Liver (tissue), 9 donors: ENCODE data around the gene NET1. TPM values are rescaled to one million over a fixed set of nuclear protein-coding genes. Genes with fewer than 3 reads are reported as not detected.

ENCODE experiments used
- DNase-seq: peaks from one replicate; pipeline ENCODE4 v3.0.0-alpha.2; 2017; ENCODE audit warnings: low spot score
- H3K27ac ChIP-seq, 2 donors: one replicate each; pipeline ENCODE4 v1.7.0; 2013; ENCODE audit warnings: inconsistent platforms in 2 of 2, low read length in 2 of 2, control low read depth in 1 of 2, low read depth in 1 of 2, mild to moderate bottlenecking in 1 of 2
- H3K27me3 ChIP-seq, 4 donors: one replicate each; pipeline versions ENCODE4 v1.6.1 to v1.7.0; 2013; ENCODE audit warnings: low read length in 3 of 4, inconsistent platforms in 1 of 4, mild to moderate bottlenecking in 1 of 4, moderate library complexity in 1 of 4; ENCODE audit not compliant: control insufficient read depth in 4 of 4, insufficient read depth in 4 of 4
- H3K36me3 ChIP-seq, 4 donors: one replicate each; pipeline versions ENCODE4 v1.6.1 to v1.7.0; 2013; ENCODE audit warnings: low read length in 3 of 4, mild to moderate bottlenecking in 3 of 4, low read depth in 1 of 4, moderate library complexity in 1 of 4; ENCODE audit not compliant: control insufficient read depth in 4 of 4, insufficient read depth in 3 of 4
- H3K4me1 ChIP-seq, 4 donors: one replicate each; pipeline versions ENCODE4 v1.6.1 to v1.7.0; 2013; ENCODE audit warnings: low read length in 3 of 4, mild to moderate bottlenecking in 3 of 4, moderate library complexity in 1 of 4; ENCODE audit not compliant: control insufficient read depth in 4 of 4, insufficient read depth in 4 of 4
- H3K4me3 ChIP-seq, 3 donors: one replicate each; pipeline versions ENCODE4 v1.6.1 to v1.7.0; 2013; ENCODE audit warnings: low read length in 3 of 3, control low read depth in 1 of 3, low read depth in 1 of 3, mild to moderate bottlenecking in 1 of 3
- H3K9ac ChIP-seq, 2 donors: one replicate each; pipeline ENCODE4 v1.7.0; 2013; ENCODE audit warnings: low read length in 2 of 2, mild to moderate bottlenecking in 2 of 2, moderate library complexity in 2 of 2, control low read depth in 1 of 2, low read depth in 1 of 2
- H3K9me3 ChIP-seq, 4 donors: one replicate each; pipeline versions ENCODE4 v1.6.1 to v1.7.0; 2013; ENCODE audit warnings: low read length in 3 of 4; ENCODE audit not compliant: control insufficient read depth in 4 of 4
- CTCF ChIP-seq: fragments of 150-350 bp; IDR thresholded peaks from 2 replicates; pipeline ENCODE4 v1.5.1; 2017; ENCODE audit warnings: improper control_type of control experiment, low read depth, low read length; ENCODE audit not compliant: missing input control
- EGR1 ChIP-seq, 2 donors: IDR thresholded peaks; 2 replicates each; pipeline ENCODE4 v1.6.1; 2016 to 2018; ENCODE audit warnings: antibody characterized with exemption in 2 of 2, low read depth in 2 of 2
- FOXA1 ChIP-seq: IDR thresholded peaks from 2 replicates; pipeline ENCODE4 v1.6.1; 2016; ENCODE audit warnings: antibody characterized with exemption
- FOXA2 ChIP-seq: IDR thresholded peaks from 2 replicates; pipeline ENCODE4 v1.6.1; 2016; ENCODE audit warnings: antibody characterized with exemption
- GABPA ChIP-seq, 2 donors: IDR thresholded peaks in 1 of 2; conservative IDR thresholded peaks in 1 of 2; 2 replicates each; pipeline ENCODE4 v1.6.1; 2016; ENCODE audit warnings: antibody characterized with exemption in 2 of 2, mild to moderate bottlenecking in 1 of 2, moderate library complexity in 1 of 2
- HNF4A ChIP-seq, 2 donors: conservative IDR thresholded peaks; 2 replicates each; pipeline ENCODE4 v1.6.1; 2016; ENCODE audit warnings: antibody characterized with exemption in 2 of 2, mild to moderate bottlenecking in 2 of 2
- HNF4G ChIP-seq: IDR thresholded peaks from 2 replicates; pipeline ENCODE4 v1.6.1; 2016; ENCODE audit warnings: antibody characterized with exemption
- JUND ChIP-seq, 2 donors: IDR thresholded peaks; 2 replicates each; pipeline ENCODE4 v1.6.1; 2016; ENCODE audit warnings: antibody characterized with exemption in 2 of 2
- MAX ChIP-seq: IDR thresholded peaks from 2 replicates; pipeline ENCODE4 v1.6.1; 2016; ENCODE audit warnings: antibody characterized with exemption
- NR2F2 ChIP-seq: IDR thresholded peaks from 2 replicates; pipeline ENCODE4 v1.6.1; 2016; ENCODE audit warnings: antibody characterized with exemption
- RAD21 ChIP-seq, 2 donors: IDR thresholded peaks; 2 replicates each; pipeline ENCODE4 v1.6.1; 2016; ENCODE audit warnings: antibody characterized with exemption in 2 of 2, mild to moderate bottlenecking in 2 of 2
- RXRA ChIP-seq, 2 donors: IDR thresholded peaks; 2 replicates each; pipeline ENCODE4 v1.6.1; 2017 to 2018; ENCODE audit warnings: antibody characterized with exemption in 2 of 2, mild to moderate bottlenecking in 1 of 2
- SP1 ChIP-seq: IDR thresholded peaks from 2 replicates; pipeline ENCODE4 v1.6.1; 2018; ENCODE audit warnings: antibody characterized with exemption, mild to moderate bottlenecking
- TAF1 ChIP-seq: conservative IDR thresholded peaks from 2 replicates; pipeline ENCODE4 v1.6.1; 2016; ENCODE audit warnings: antibody characterized with exemption, mild to moderate bottlenecking
- WGBS: extraction: QIAGEN DNeasy Blood & Tissue Kit; methylation state at CpG from one replicate; pipeline ENCODE4 v1.1.7; 2013; 5-methylcytosine and 5-hydroxymethylcytosine counted together
- polyA plus RNA-seq, 2 donors: library from polyadenylated mRNA; stranded (reverse) in 1 of 2; unstranded in 1 of 2; fragments of 200-250 nt in 1 of 2; fragments of >200 nt in 1 of 2; fragmentation: Nextera tagmentation in 1 of 2; extraction: Ambion mirVana in 1 of 2; gene quantifications; one replicate each; pipeline versions ENCODE4 v1.2.1 to v1.2.3, GENCODE V29; 2013 to 2015
- total RNA-seq, 2 donors: library from RNA; depleted of rRNA; stranded (reverse); fragments of >200 nt; gene quantifications; one replicate each; pipeline ENCODE4 v1.2.3, GENCODE V29; 2014
- TF ChIP-seq, protein P1 (sequence below): IDR thresholded peaks from 2 replicates; pipeline ENCODE4 v1.6.1; 2016; ENCODE audit warnings: antibody characterized with exemption, mild to moderate bottlenecking
- TF ChIP-seq, protein P2 (sequence below): IDR thresholded peaks from 2 replicates; pipeline ENCODE4 v1.6.1; 2016; ENCODE audit warnings: antibody characterized with exemption
- TF ChIP-seq, protein P3 (sequence below): IDR thresholded peaks from 2 replicates; pipeline ENCODE4 v1.6.1; 2016; ENCODE audit warnings: antibody characterized with exemption
- donor health status: healthy.
- donor health status: healthy.
- donor health status: healthy.
- donor health status: healthy.
- donor health status: healthy.

The NET1 gene
- total and polyA plus RNA-seq, 4 donors = 16.2 to 38.6 (median 25.6) TPM

GRCh38 chr10:5461203-5461588 is 48.8 kb downstream of the NET1 start:
- TF ChIP-seq TAF1 = no peak
- TF ChIP-seq FOXA2 = no peak
- TF ChIP-seq EGR1 (IDR thresholded peaks at IDR 0.05; ENCODE audit: low read depth in 2 of 2) = no peak
- no peak for TF ChIP-seq MAX
- TF ChIP-seq HNF4A (conservative IDR thresholded peaks at IDR 0.05) = no peak
- TF ChIP-seq CTCF = no peak
- no peak overlapping the region for H3K27ac ChIP-seq
- no peaks in the 10 kb centered on the region for H3K27me3 ChIP-seq
- H3K4me1 ChIP-seq = peaks cover 0 to 11% (median 2%) of the 10 kb centered on the region in 4 donors
- H3K9me3 ChIP-seq = no peaks in the 10 kb centered on the region
- 91% methylated on average over 4 of the region's 4 CpGs for WGBS
- H3K9ac ChIP-seq = no peak overlapping the region
- no peak for DNase-seq
- H3K4me3 ChIP-seq = no peak overlapping the region
- H3K36me3 ChIP-seq = peaks cover 0 to 27% (median 20%) of the 10 kb centered on the region in 4 donors

DNA sequence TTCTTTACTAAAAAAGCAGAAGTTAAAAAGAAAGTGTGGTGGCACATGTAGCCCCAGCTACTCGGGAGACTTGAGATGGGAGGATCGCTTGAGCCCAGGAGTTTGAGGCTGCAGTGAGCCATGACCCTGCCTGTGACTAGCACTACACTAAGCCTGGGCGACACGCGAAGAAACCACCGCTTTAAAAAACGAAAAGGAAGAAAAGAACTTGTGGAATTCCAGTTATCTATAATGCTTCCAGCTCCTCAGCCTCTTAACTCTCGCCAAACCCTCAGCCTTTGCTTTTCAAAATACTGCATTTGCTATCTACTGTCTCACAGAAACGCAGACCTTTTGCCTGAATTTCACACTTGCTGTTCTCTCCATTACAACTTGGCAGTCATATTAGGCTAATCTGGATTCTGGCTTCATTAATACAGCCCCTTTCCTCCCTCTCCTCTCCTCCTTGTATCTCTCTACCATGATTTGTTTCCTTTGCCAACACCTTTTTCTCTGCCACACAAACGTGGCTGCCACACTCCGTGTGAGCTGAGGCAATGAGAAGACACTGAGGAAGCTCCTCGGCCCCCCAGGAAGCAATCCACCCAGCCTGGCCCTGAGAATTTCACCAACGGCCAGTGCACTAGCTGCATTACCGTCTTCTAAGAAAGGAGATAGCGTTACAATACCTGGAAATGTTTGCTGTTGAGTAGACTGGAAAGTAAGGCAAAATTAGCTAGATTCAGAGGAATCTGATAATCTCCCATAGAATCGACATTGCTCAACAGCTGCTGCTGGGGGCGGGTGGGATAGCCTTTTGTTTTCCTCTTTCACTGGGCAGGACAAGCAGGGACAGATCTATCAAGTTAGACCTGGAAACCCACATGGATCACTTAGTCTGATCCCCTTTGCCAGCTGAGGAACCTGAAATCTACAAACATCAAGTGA is 49.8 kb downstream of the NET1 start:
- H3K4me3 ChIP-seq = no peak overlapping the region
- H3K4me1 ChIP-seq = peaks cover 2 to 21% (median 12%) of the 10 kb centered on the region in 4 donors
- no peak overlapping the region for H3K27ac ChIP-seq
- peaks cover 0 to 17% (median 13%) of the 10 kb centered on the region in 4 donors for H3K36me3 ChIP-seq
- no peak overlapping the region for H3K9ac ChIP-seq
- DNase-seq = no peak
- WGBS = 60% methylated on average over 17 of the region's 17 CpGs
- H3K9me3 ChIP-seq = no peaks in the 10 kb centered on the region
- TF ChIP-seq CTCF = no peak
- TF ChIP-seq, protein P1, sequence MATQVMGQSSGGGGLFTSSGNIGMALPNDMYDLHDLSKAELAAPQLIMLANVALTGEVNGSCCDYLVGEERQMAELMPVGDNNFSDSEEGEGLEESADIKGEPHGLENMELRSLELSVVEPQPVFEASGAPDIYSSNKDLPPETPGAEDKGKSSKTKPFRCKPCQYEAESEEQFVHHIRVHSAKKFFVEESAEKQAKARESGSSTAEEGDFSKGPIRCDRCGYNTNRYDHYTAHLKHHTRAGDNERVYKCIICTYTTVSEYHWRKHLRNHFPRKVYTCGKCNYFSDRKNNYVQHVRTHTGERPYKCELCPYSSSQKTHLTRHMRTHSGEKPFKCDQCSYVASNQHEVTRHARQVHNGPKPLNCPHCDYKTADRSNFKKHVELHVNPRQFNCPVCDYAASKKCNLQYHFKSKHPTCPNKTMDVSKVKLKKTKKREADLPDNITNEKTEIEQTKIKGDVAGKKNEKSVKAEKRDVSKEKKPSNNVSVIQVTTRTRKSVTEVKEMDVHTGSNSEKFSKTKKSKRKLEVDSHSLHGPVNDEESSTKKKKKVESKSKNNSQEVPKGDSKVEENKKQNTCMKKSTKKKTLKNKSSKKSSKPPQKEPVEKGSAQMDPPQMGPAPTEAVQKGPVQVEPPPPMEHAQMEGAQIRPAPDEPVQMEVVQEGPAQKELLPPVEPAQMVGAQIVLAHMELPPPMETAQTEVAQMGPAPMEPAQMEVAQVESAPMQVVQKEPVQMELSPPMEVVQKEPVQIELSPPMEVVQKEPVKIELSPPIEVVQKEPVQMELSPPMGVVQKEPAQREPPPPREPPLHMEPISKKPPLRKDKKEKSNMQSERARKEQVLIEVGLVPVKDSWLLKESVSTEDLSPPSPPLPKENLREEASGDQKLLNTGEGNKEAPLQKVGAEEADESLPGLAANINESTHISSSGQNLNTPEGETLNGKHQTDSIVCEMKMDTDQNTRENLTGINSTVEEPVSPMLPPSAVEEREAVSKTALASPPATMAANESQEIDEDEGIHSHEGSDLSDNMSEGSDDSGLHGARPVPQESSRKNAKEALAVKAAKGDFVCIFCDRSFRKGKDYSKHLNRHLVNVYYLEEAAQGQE = no peak
- no peak for TF ChIP-seq HNF4G
- no peak for TF ChIP-seq EGR1 (IDR thresholded peaks at IDR 0.05; ENCODE audit: low read depth in 2 of 2)
- TF ChIP-seq TAF1 = no peak
- no peak for TF ChIP-seq RAD21 (IDR thresholded peaks at IDR 0.05)
- no peak for TF ChIP-seq FOXA1
- TF ChIP-seq MAX = no peak
- no peak for TF ChIP-seq GABPA (IDR thresholded peaks at IDR 0.05 in 1 of 2, conservative IDR thresholded peaks at IDR 0.05 in 1 of 2)
- TF ChIP-seq, protein P2, sequence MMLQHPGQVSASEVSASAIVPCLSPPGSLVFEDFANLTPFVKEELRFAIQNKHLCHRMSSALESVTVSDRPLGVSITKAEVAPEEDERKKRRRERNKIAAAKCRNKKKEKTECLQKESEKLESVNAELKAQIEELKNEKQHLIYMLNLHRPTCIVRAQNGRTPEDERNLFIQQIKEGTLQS = no peak
- TF ChIP-seq NR2F2 = no peak
- no peak for TF ChIP-seq HNF4A (conservative IDR thresholded peaks at IDR 0.05)
- no peak for TF ChIP-seq JUND (IDR thresholded peaks at IDR 0.05)
- TF ChIP-seq, protein P3, sequence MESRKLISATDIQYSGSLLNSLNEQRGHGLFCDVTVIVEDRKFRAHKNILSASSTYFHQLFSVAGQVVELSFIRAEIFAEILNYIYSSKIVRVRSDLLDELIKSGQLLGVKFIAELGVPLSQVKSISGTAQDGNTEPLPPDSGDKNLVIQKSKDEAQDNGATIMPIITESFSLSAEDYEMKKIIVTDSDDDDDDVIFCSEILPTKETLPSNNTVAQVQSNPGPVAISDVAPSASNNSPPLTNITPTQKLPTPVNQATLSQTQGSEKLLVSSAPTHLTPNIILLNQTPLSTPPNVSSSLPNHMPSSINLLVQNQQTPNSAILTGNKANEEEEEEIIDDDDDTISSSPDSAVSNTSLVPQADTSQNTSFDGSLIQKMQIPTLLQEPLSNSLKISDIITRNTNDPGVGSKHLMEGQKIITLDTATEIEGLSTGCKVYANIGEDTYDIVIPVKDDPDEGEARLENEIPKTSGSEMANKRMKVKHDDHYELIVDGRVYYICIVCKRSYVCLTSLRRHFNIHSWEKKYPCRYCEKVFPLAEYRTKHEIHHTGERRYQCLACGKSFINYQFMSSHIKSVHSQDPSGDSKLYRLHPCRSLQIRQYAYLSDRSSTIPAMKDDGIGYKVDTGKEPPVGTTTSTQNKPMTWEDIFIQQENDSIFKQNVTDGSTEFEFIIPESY = no peak
- no peak for TF ChIP-seq SP1
- no peak for TF ChIP-seq RXRA (IDR thresholded peaks at IDR 0.05)
- H3K27me3 ChIP-seq = no peaks in the 10 kb centered on the region
